HG03095 (cell line): ENCODE results near the gene ASAP3.

ENCODE experiments used
- ATAC-seq: cut with Tn5 transposase; IDR thresholded peaks from one replicate; pipeline ENCODE4 v1.9.1; 2021; ENCODE audit warnings: moderate library complexity; ENCODE audit not compliant: unreplicated experiment

ASAP3 gene

GRCh38 chr1:23424293-23425192 is 59.4 kb downstream of the ASAP3 start, which contains the start of gene TCEA3:
TCEA3 (minus strand) TSS chr1:23424748; CDS start chr1:23424633, 115 bp downstream.
- ATAC-seq: no peak

DNA sequence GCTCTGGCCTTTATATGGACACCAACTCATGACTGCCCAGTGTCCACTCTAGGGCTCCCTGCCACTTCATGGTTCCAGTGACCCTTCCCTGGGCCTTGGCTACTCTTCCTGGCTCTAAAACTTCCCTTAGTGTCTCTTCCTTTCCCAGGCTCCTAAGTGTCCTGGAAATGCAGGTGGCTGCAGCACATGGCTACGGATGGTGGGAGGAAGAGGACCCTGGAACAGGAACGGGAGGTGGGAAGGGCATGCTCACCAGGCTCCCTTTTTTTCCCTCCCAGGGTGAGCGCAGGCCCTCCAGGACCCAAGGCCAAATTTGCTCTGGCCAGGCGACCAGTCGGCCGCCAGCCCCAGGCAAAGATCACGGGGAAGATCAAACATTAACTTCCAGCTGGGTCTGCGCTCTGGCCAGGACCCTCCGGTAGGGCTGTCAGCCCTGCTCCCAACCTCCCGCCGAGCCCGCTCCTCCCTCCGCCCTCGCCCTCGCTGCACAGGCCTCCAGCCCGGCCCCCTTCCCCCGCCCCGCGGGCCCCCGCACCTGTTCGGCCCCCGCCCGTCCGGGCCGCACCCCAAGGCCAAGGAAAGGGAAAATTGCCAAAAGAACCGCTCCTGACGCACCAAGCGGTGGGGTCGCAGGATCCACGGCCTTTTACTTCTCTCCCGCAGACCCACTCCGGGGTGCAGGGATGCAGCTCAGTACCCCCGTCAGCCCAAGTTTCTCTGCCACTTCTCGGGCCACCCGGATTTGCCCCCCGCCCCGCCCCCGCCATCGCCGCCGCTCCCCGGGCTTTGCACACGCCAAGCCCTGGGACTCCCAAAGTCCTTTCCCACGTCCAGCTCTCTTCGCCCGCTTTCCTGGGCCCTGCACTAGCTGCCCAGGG is 60.3 kb downstream of the ASAP3 start:
- no peak for ATAC-seq

DNA sequence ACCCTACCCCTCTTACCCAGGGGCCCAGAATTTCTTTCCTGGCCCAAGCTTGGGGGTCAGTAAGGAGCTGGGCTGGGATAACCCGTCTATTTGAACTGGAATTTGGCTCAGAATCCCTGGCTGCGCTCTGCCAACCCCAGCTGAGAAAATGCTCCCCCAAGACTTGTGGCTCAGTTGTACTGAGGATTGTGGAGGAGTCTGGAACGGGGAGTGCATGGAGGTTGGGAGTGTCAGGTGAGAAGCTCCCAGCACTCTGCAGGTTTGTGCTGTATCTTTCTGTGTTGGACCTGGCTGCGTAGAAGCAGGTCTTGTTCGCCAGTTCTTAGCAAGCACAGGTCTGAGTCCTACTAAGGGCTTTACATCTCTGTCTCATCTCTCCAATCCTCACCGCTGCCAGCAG is 61.0 kb downstream of the ASAP3 start:
- no peak for ATAC-seq

- no peak for ATAC-seq
Measured at GRCh38 chr1:23422241-23422877, 61.6 kb downstream of the ASAP3 start.

- ATAC-seq: no peak
Measured at GRCh38 chr1:23421753-23422240, 62.2 kb downstream of the ASAP3 start.

GRCh38 chr1:23421343-23421742 is 62.6 kb downstream of the ASAP3 start:
- ATAC-seq: no peak

DNA sequence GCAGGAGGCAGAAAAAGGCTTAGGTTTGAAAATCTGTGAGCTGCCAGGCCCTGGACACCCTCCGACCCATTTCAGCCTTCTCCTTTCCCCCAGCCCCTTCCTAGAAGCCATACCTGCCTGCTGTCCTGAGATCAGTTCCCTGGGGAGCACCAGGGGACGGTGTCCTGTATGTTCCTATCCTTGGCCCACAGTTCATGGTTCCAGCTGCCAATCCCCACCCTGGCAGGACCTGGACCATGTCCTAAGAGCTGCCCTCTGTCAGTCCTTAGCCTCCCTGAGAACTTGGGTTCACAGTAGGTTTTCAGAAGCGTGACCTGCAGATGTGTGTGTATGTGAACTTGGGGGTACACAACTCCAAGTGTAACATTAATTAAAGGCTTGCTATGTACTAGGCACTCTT is 63.2 kb downstream of the ASAP3 start:
- ATAC-seq: no peak

- no peak for ATAC-seq
Measured at GRCh38 chr1:23419180-23419579, 64.8 kb downstream of the ASAP3 start.

DNA sequence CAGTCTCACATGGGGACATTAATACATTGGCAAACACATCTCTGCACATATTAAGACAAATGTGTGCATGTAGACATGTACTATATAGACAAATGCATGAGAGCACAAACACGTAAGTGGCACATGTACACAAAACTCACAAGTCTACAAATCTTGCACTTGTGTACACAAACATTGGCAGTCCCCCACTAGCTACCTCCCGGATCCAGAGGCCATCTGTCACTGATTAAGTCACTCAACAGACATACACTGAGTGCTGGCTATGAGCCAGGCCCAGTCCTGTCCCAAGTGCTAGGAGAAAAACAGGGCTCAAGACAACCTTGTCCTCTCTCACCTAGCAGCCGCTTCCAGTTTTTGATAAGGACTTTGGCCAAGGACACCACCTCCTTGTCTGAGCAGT is 66.4 kb downstream of the ASAP3 start:
- ATAC-seq: no peak

DNA sequence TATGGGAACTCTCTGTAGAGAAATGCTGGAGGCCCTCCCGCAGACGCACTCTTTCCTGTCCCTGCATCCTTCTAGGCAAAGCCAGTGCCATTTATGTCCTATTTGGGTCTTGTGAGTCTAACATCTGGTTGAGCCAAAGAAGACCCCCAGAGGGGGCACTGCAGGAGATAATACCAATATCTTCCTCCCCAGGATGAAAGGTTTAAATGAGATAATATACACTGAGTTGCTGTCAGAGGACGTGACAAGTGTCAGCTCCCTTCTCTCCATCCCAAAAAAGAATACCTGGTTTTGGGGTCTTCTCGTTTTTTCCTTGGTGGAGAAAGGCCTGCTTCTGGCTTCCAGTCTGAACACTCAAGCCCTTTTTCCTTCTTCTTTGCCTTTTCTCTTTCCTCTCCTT is 67.0 kb downstream of the ASAP3 start:
- ATAC-seq: no peak

- ATAC-seq: no peak
Measured at GRCh38 chr1:23408797-23409290, 75.1 kb downstream of the ASAP3 start.

GRCh38 chr1:23407016-23407630 is 76.9 kb downstream of the ASAP3 start:
- ATAC-seq: no peak

DNA sequence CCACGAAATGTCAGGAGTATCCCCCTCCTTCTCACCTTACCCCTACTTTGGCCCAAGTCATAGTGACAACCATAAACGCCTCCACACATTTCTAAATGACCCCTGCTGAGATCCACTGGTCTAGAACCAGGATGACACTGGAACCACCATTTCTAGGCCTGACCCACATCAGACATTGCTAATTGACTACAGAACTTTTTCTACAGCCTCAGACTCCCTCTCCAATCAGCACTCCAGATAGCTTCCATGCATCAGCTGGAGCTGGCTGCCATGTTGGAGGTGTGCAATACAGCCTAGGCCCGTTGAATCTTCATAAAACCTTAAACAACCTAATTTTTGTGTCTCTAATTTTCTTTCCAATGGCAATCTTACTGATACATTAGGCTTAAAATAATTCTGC is 78.0 kb downstream of the ASAP3 start:
- no peak for ATAC-seq

DNA sequence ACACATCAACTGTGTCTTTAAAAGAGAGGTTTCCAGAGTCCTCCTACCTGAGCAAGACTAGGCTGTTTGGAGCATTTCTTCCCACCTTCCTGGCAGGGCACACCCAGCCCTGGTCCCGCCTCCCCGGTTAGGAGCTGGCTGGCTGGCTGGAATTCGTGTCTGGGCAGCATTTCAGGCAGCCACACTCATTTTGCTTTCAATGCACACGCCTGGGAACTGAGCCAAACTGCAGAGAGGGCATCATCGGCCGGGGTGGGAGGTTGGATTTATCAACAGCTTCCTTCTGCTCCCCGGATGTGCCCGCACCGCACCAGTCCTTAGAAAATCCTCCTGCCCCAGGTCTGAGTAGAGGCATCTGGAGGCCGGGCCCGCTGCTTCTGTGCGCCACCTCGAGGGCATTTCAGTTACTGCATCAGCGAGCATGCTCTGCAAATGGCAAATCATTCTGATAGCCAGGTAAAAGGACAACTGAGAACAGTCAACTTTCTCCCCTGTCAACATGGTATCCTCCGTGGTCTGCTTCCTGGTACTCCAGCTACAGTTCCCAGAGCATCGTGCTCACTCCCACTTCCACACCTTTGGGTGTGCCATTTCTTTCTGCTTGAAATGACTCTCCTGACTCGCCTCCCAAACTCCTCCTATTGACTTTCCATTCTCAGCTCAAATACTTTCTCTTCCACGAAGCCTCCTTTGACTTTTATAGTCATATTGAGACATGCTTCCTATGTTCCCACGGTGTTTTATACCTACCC is 80.1 kb downstream of the ASAP3 start:
- no peak for ATAC-seq

GRCh38 chr1:23403355-23403734 is 80.6 kb downstream of the ASAP3 start:
- no peak for ATAC-seq

DNA sequence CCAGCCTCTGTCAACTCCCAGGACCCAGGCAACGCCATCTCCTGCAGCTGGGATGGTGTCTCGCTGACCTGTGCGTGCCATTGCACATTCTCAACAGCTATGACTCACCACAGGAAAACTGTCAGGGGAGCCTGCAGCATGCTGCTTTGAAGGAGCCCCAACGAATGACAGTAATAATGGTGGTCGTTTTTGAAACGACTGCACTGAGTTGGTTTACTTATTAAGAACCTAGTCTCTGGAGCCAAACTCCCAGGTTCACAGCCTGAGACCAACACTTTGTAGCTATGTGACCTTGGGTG is 81.0 kb downstream of the ASAP3 start:
- no peak for ATAC-seq

DNA sequence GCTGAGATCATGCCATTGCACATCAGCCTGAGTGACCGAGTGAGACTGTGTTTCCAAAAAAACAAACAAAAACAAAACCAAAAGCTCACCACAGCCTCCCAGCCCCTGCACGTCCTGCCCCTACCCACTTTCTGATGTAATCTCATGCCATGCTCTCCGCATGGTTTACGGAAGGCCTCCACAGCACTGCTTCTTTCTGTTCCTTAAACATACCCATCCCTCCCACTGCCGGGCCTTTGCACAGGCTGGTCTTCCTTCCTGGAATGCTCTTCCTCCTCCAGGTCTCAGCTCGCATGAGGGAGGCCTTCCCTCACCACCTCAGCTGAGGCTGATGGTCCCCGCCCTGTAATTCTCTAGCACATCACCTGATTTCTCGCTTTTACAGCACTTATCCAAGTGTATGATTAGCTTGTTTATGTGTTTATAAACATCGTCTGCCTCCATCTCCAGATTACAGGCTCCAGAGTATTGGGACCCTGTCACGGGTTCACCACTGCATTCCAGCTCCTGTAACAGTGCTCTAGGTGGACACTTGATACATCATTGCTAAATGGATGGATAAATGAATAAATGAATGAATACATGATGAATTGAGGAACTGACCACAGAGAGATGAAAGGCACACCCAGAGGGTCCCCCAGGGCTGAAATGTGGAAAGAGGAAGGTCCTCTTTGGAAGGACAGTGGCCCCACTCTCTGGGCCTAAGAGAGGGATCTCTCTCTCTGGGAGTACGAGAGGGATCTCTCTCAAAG is 81.5 kb downstream of the ASAP3 start:
- ATAC-seq: no peak

GRCh38 chr1:23401313-23401712 is 82.7 kb downstream of the ASAP3 start:
- ATAC-seq: no peak

DNA sequence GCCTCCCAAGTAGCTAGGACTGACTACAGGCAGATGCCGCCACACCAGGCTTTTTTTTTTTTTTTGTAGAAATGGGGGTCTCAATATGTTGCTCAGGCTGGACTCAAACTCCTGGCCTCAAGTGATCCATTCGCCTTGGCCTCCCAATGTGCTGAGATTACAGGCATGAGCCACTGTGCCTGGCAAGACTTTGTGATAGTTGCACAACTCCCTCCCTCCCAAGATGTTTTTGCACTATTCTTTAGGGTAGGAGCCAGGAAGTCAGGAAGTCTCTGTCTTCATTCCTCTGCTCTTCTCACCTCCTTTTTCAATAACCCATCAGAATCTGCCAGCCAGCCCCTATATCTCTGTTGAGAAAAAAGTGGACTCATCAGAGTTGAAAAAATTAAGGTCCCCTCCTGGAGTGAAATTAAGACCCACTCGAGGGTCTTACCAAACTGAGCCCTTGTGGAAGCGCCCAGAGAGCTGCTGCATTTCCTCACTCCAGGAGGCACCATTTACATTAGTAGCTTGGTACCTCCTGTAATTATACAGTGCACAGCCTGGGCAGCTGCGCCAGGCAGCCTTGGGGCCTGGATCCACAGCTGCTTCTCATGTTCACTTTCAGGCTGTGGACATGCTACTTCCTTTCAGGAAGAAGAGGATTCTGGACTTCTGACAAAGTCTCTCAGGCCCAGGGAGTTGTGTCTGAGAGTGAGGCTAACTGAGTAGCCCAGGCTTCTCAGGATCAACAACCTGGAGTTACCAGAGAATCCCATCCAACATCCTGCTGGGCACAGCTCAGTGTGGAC is 83.5 kb downstream of the ASAP3 start:
- ATAC-seq: no peak
